ENCODE data around the gene PLCB1.

PLCB1 gene

GRCh38 chr20:8860011-8860495 is 728.0 kb downstream of the PLCB1 start:
- TF ChIP-seq CTCF (IDR thresholded peaks at IDR 0.05), result no peak

GRCh38 chr20:8862092-8862491 is 730.0 kb downstream of the PLCB1 start:
- TF ChIP-seq CTCF (IDR thresholded peaks at IDR 0.05), result no peak

GRCh38 chr20:8865636-8866035 is 733.6 kb downstream of the PLCB1 start:
- no peak for TF ChIP-seq CTCF (IDR thresholded peaks at IDR 0.05)

GRCh38 chr20:8867038-8867740 is 735.1 kb downstream of the PLCB1 start:
- no peak for TF ChIP-seq CTCF (IDR thresholded peaks at IDR 0.05)

GRCh38 chr20:8870652-8871051 is 738.6 kb downstream of the PLCB1 start:
- no peak for TF ChIP-seq CTCF (IDR thresholded peaks at IDR 0.05)

- no peak for TF ChIP-seq CTCF (IDR thresholded peaks at IDR 0.05)
Observed at GRCh38 chr20:8874437-8874836, 742.4 kb downstream of the PLCB1 start.

- no peak for TF ChIP-seq CTCF (IDR thresholded peaks at IDR 0.05)
Observed at GRCh38 chr20:8875586-8875985, 743.5 kb downstream of the PLCB1 start.

GRCh38 chr20:8876366-8876765 is 744.3 kb downstream of the PLCB1 start:
- TF ChIP-seq CTCF (IDR thresholded peaks at IDR 0.05), result no peak

Data from LNCAP (cell line).